ENCODE measurements around the gene CLC.

The CLC gene

DNA sequence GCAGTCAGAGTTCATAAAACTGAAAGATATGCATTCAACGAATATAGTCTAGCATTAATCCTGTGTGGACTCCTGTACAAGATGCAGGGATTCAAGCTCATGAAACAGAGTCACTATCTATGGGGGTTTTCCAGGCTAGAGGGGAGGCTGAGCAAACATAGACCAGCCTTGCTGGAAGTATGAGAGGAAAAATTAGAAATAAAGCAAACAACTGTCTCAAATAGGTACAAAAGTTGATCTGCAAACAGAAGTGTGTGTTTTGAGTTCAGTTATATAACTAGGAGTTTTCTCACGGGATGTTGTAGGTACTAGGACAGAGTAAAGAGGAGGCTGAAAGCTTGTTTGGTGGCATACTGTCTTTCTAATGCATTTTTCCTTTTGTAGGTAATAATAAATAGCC lies 42.1 kb downstream of the CLC start:
- TF ChIP-seq, protein P1, sequence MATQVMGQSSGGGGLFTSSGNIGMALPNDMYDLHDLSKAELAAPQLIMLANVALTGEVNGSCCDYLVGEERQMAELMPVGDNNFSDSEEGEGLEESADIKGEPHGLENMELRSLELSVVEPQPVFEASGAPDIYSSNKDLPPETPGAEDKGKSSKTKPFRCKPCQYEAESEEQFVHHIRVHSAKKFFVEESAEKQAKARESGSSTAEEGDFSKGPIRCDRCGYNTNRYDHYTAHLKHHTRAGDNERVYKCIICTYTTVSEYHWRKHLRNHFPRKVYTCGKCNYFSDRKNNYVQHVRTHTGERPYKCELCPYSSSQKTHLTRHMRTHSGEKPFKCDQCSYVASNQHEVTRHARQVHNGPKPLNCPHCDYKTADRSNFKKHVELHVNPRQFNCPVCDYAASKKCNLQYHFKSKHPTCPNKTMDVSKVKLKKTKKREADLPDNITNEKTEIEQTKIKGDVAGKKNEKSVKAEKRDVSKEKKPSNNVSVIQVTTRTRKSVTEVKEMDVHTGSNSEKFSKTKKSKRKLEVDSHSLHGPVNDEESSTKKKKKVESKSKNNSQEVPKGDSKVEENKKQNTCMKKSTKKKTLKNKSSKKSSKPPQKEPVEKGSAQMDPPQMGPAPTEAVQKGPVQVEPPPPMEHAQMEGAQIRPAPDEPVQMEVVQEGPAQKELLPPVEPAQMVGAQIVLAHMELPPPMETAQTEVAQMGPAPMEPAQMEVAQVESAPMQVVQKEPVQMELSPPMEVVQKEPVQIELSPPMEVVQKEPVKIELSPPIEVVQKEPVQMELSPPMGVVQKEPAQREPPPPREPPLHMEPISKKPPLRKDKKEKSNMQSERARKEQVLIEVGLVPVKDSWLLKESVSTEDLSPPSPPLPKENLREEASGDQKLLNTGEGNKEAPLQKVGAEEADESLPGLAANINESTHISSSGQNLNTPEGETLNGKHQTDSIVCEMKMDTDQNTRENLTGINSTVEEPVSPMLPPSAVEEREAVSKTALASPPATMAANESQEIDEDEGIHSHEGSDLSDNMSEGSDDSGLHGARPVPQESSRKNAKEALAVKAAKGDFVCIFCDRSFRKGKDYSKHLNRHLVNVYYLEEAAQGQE (IDR thresholded peaks at IDR 0.05; ENCODE audit: insufficient read depth in 1 of 2, low read depth in 2 of 2, low read length in 2 of 2), result no peak
- no peak for TF ChIP-seq FOXP2 (optimal IDR thresholded peaks at IDR 0.05; ENCODE audit: borderline replicate concordance, extremely low read depth, extremely low read length, insufficient read depth)
- TF ChIP-seq SIN3A (IDR thresholded peaks at IDR 0.05; ENCODE audit: borderline replicate concordance, insufficient read depth, low read length), result no peak
- TF ChIP-seq POLR2AphosphoS5 (IDR thresholded peaks at IDR 0.05; ENCODE audit: low read depth, low read length), result no peak
- no peak for TF ChIP-seq TAF1 (IDR thresholded peaks at IDR 0.05; ENCODE audit: borderline replicate concordance, insufficient read depth, low read length)

DNA sequence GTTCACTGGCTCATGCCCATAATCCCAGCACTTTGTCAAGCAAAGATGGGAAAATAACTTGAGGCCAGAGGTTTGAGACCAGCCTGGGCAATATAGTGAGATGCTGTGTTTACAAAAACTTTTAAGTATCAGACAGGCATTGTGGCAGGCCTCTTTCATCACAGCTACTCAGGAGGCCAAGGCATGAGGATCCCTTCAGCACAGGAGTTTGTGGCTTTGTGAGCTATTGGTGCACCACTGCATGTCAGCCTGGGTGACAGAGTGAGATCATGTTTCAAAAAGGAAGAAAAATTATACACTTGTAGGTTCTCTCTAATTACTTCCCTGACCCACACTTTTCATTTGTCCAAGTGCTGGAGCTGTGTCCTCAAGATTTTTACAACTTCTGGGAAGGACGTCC lies 45.0 kb downstream of the CLC start:
- TF ChIP-seq, protein P1 (IDR thresholded peaks at IDR 0.05; ENCODE audit: insufficient read depth in 1 of 2, low read depth in 2 of 2, low read length in 2 of 2), result no peak
- no peak for TF ChIP-seq FOXP2 (optimal IDR thresholded peaks at IDR 0.05; ENCODE audit: borderline replicate concordance, extremely low read depth, extremely low read length, insufficient read depth)

DNA sequence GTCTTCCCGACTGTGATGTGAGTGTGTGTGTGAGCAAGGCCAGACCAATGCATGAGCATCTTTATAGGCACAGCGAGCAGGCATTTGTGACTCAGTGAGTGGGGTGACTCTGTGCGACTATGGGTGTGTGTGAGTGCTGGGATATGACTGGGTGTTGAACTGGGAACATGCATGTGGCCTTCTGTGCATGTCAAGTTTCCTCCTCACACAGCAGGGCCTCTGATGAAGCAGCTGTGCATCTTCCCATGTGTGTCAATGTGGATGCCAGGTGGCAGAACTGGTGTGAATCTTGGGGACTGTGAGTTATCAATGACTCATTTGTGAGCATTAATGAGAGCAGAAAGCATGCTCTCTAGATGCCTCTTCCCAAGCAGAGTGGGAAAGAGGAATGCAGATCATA lies 45.7 kb downstream of the CLC start:
- TF ChIP-seq TAF1 (IDR thresholded peaks at IDR 0.05; ENCODE audit: borderline replicate concordance, insufficient read depth, low read length) (no peak), FOXP2 (optimal IDR thresholded peaks at IDR 0.05; ENCODE audit: borderline replicate concordance, extremely low read depth, extremely low read length, insufficient read depth) (no peak), SIN3A (IDR thresholded peaks at IDR 0.05; ENCODE audit: borderline replicate concordance, insufficient read depth, low read length) (no peak), POLR2AphosphoS5 (IDR thresholded peaks at IDR 0.05; ENCODE audit: low read depth, low read length) (no peak)
- TF ChIP-seq, protein P1 (IDR thresholded peaks at IDR 0.05; ENCODE audit: insufficient read depth in 1 of 2, low read depth in 2 of 2, low read length in 2 of 2), result no peak

DNA sequence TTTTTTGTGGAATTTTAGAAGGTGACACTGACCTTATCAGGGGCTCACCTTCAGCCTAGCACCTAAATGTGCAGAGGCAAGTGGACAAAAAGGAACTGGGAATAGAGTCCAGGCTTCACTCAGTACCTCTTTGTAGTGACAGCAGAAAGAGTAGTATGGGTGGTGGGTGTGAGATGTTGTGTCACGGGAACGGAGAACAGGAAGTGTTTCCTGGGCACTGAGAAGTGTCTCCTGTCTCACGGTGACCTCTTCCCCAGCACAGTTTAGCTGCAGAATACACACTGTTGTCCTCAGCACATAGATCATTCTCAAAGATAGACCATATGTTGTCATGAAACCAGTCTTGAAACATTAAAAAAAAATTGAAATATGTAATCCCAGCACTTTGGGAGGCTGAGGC lies 51.1 kb downstream of the CLC start:
- no peak for TF ChIP-seq FOXP2 (optimal IDR thresholded peaks at IDR 0.05; ENCODE audit: borderline replicate concordance, extremely low read depth, extremely low read length, insufficient read depth)
- no peak for TF ChIP-seq TAF1 (IDR thresholded peaks at IDR 0.05; ENCODE audit: borderline replicate concordance, insufficient read depth, low read length)
- TF ChIP-seq POLR2AphosphoS5 (IDR thresholded peaks at IDR 0.05; ENCODE audit: low read depth, low read length), result no peak
- TF ChIP-seq SIN3A (IDR thresholded peaks at IDR 0.05; ENCODE audit: borderline replicate concordance, insufficient read depth, low read length), result no peak
- TF ChIP-seq, protein P1 (IDR thresholded peaks at IDR 0.05; ENCODE audit: insufficient read depth in 1 of 2, low read depth in 2 of 2, low read length in 2 of 2), result no peak

DNA sequence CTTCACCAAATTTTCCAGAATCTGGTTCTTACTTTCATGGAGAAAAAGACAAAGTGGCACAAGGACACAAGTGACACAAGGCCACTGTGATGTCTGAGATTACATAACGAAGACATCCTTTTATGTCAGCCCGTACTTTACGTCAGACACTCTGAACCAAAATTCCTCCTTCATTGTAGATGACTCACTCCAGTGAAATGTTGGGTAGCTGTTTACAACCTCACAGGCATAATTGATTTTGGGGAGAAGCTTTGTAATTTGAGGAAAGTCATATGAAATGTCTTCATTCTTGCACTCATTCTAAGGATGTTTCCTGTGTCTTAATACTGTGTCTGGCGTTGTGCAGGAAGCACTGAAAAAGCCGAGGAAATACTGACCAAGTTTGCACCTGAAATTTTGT lies 53.6 kb downstream of the CLC start:
- no peak for TF ChIP-seq POLR2AphosphoS5 (IDR thresholded peaks at IDR 0.05; ENCODE audit: low read depth, low read length)
- no peak for TF ChIP-seq FOXP2 (optimal IDR thresholded peaks at IDR 0.05; ENCODE audit: borderline replicate concordance, extremely low read depth, extremely low read length, insufficient read depth)
- no peak for TF ChIP-seq TAF1 (IDR thresholded peaks at IDR 0.05; ENCODE audit: borderline replicate concordance, insufficient read depth, low read length)
- TF ChIP-seq, protein P1 (IDR thresholded peaks at IDR 0.05; ENCODE audit: insufficient read depth in 1 of 2, low read depth in 2 of 2, low read length in 2 of 2), result no peak
- no peak for TF ChIP-seq SIN3A (IDR thresholded peaks at IDR 0.05; ENCODE audit: borderline replicate concordance, insufficient read depth, low read length)
